Measurements from ENCODE around the gene PLEKHA1. TPM values are rescaled to one million over a fixed set of nuclear protein-coding genes. Genes with fewer than 3 reads are reported as not detected.

The PLEKHA1 gene
- polyA plus RNA-seq, 3 donors, result 12.1 to 15.0 (median 13.8) TPM

- 90 to 92% (median 91%) methylated on average over 5 of the region's 5 CpGs for WGBS, 3 donors
- no peak overlapping the region for H3K27ac ChIP-seq (ENCODE audit: low read depth, low read length)
Observed at GRCh38 chr10:122402548-122403131, 28.1 kb downstream of the PLEKHA1 start.

- WGBS, 3 donors, result 59 to 77% (median 61%) methylated on average over 2 of the region's 2 CpGs
- no peak overlapping the region for H3K27ac ChIP-seq (ENCODE audit: low read depth, low read length)
Observed at GRCh38 chr10:122404576-122404975, 30.1 kb downstream of the PLEKHA1 start.

GRCh38 chr10:122407375-122408125 lies 33.0 kb downstream of the PLEKHA1 start:
- WGBS, 3 donors, result 63 to 67% (median 64%) methylated on average over 8 of the region's 8 CpGs
- H3K27ac ChIP-seq (ENCODE audit: low read depth, low read length), result no peak overlapping the region

- H3K27ac ChIP-seq (ENCODE audit: low read depth, low read length), result no peak overlapping the region
Observed at GRCh38 chr10:122413327-122413726, 38.8 kb downstream of the PLEKHA1 start.

- WGBS, 3 donors, result 85 to 97% (median 88%) methylated on average over 2 of the region's 2 CpGs
- H3K27ac ChIP-seq (ENCODE audit: low read depth, low read length), result no peak overlapping the region
Observed at GRCh38 chr10:122417667-122418066, 43.2 kb downstream of the PLEKHA1 start.

- H3K27ac ChIP-seq (ENCODE audit: low read depth, low read length), result no peak overlapping the region
- WGBS, 3 donors, result 85 to 90% (median 88%) methylated on average over 1 of the region's 1 CpG
Observed at GRCh38 chr10:122419016-122419415, 44.5 kb downstream of the PLEKHA1 start.

- 63 to 81% (median 65%) methylated on average over 3 of the region's 3 CpGs for WGBS, 3 donors
- no peak overlapping the region for H3K27ac ChIP-seq (ENCODE audit: low read depth, low read length)
Observed at GRCh38 chr10:122419876-122420623, 45.5 kb downstream of the PLEKHA1 start.

GRCh38 chr10:122420624-122421007 lies 46.1 kb downstream of the PLEKHA1 start:
- H3K27ac ChIP-seq (ENCODE audit: low read depth, low read length), result no peak overlapping the region
- WGBS, 3 donors, result 88 to 97% (median 94%) methylated on average over 3 of the region's 3 CpGs

- WGBS, 3 donors, result 76 to 84% (median 80%) methylated on average over 3 of the region's 3 CpGs
- no peak overlapping the region for H3K27ac ChIP-seq (ENCODE audit: low read depth, low read length)
Observed at GRCh38 chr10:122421054-122421625, 46.6 kb downstream of the PLEKHA1 start.

GRCh38 chr10:122421742-122422141 lies 47.2 kb downstream of the PLEKHA1 start:
- no peak overlapping the region for H3K27ac ChIP-seq (ENCODE audit: low read depth, low read length)

- no peak overlapping the region for H3K27ac ChIP-seq (ENCODE audit: low read depth, low read length)
- 66 to 86% (median 78%) methylated on average over 5 of the region's 5 CpGs for WGBS, 3 donors
Observed at GRCh38 chr10:122422266-122422989, 47.9 kb downstream of the PLEKHA1 start.

GRCh38 chr10:122424059-122424458 lies 49.6 kb downstream of the PLEKHA1 start:
- H3K27ac ChIP-seq (ENCODE audit: low read depth, low read length), result no peak overlapping the region
- WGBS, 3 donors, result 87 to 92% (median 91%) methylated on average over 2 of the region's 2 CpGs

- H3K27ac ChIP-seq (ENCODE audit: low read depth, low read length), result no peak overlapping the region
- 86 to 98% (median 90%) methylated on average over 6 of the region's 6 CpGs for WGBS, 3 donors
Observed at GRCh38 chr10:122426829-122427228, 52.3 kb downstream of the PLEKHA1 start.

GRCh38 chr10:122427280-122427679 lies 52.8 kb downstream of the PLEKHA1 start:
- WGBS, 3 donors, result 52 to 70% (median 66%) methylated on average over 2 of the region's 2 CpGs
- H3K27ac ChIP-seq (ENCODE audit: low read depth, low read length), result no peak overlapping the region

- WGBS, 3 donors, result 30 to 33% (median 32%) methylated on average over 3 of the region's 3 CpGs
- H3K27ac ChIP-seq (ENCODE audit: low read depth, low read length), result no peak overlapping the region
Observed at GRCh38 chr10:122435212-122435827, 60.8 kb downstream of the PLEKHA1 start.

- 82 to 87% (median 85%) methylated on average over 7 of the region's 7 CpGs for WGBS, 3 donors
- no peak overlapping the region for H3K27ac ChIP-seq (ENCODE audit: low read depth, low read length)
Observed at GRCh38 chr10:122441961-122442360, 67.5 kb downstream of the PLEKHA1 start.

- WGBS, 3 donors, result 83 to 91% (median 88%) methylated on average over 1 of the region's 1 CpG
- H3K27ac ChIP-seq (ENCODE audit: low read depth, low read length), result no peak overlapping the region
Observed at GRCh38 chr10:122445469-122445868, 71.0 kb downstream of the PLEKHA1 start.

GRCh38 chr10:122445904-122446303 lies 71.4 kb downstream of the PLEKHA1 start:
- no peak overlapping the region for H3K27ac ChIP-seq (ENCODE audit: low read depth, low read length)
